Ascending aorta (tissue), 2 donors: ENCODE measurements around the gene TAF1C. TPM values are rescaled to one million over a fixed set of nuclear protein-coding genes. Genes with fewer than 3 reads are reported as not detected.

ENCODE experiments used
- DNase-seq, 2 donors: peaks; one replicate each; pipeline ENCODE4 v3.0.0-alpha.2; 2019; ENCODE audit warnings: low spot score in 2 of 2
- H3K27ac ChIP-seq, 2 donors: fragments of 200-600 bp; sonication (generic); one replicate each; pipeline ENCODE4 v1.5.1; 2016 to 2017; ENCODE audit warnings: mild to moderate bottlenecking in 1 of 2
- H3K27me3 ChIP-seq: fragments of 200-600 bp; sonication (generic); one replicate; pipeline ENCODE4 v1.5.1; 2017
- H3K36me3 ChIP-seq, 2 donors: fragments of 200-600 bp; sonication (generic); one replicate each; pipeline ENCODE4 v1.5.1; 2016
- H3K4me1 ChIP-seq, 2 donors: fragments of 200-600 bp; sonication (generic); one replicate each; pipeline ENCODE4 v1.5.1; 2016 to 2017; ENCODE audit warnings: mild to moderate bottlenecking in 1 of 2
- H3K4me3 ChIP-seq, 2 donors: fragments of 200-600 bp; sonication (generic); one replicate each; pipeline ENCODE4 v1.5.1; 2016 to 2017; ENCODE audit warnings: mild to moderate bottlenecking in 1 of 2
- H3K9me3 ChIP-seq, 2 donors: fragments of 200-600 bp; sonication (generic); one replicate each; pipeline ENCODE4 v1.5.1; 2016
- intact Hi-C: fragments of 100-400 bp; cut with DNase I; formaldehyde crosslinking; loops from one replicate; pipeline ENCODE4 v1.15.1; 2023
- total RNA-seq: library from RNA; depleted of rRNA; stranded (reverse); fragments of >200 nt; gene quantifications from one replicate; pipeline ENCODE4 v1.1.0, GENCODE V29; 2016
- TF ChIP-seq, protein P1 (sequence below), 3 experiments: fragments of 200-600 bp in 2 of 3; fragments of 450-650 bp in 1 of 3; sonication (generic) in 2 of 3; IDR thresholded peaks; one replicate each; pipeline ENCODE4 v1.5.1; 2016 to 2019; ENCODE audit warnings: antibody characterized with exemption in 3 of 3, mild to moderate bottlenecking in 1 of 3, moderate library complexity in 1 of 3

TAF1C gene
- total RNA-seq, 1 donor from 2014 or later, result 151 TPM

DNA sequence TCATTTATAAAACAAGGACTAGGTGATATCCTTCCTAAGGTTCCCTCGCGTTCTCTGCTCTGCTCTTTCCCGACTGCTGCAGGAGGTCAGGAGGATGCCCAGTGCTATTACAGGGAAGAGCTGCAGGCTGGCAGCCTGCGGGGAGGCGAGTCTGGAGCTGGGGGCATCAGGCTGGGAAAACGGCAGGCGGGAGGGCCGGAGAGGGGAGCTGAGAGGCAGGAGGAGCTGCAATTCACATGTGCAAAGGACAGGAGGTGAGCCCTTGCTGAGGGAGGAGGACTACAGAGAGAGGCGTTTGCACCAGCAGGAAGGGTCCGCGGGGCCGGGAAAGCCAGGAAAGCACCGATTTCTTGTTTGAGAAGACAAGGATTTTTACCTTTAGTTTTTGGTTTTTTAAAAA, 12.2 kb upstream of the TAF1C start:
- Histone ChIP-seq H3K4me1 (no peaks in the 10 kb centered on the region), H3K9me3 (no peaks in the 10 kb centered on the region), H3K27me3 (peaks cover 5% of the 10 kb centered on the region), H3K27ac (no peak overlapping the region), H3K36me3 (no peaks in the 10 kb centered on the region), H3K4me3 (no peak overlapping the region)
- no peak for DNase-seq
- intact Hi-C loops, result no loop called here
- TF ChIP-seq, protein P1, sequence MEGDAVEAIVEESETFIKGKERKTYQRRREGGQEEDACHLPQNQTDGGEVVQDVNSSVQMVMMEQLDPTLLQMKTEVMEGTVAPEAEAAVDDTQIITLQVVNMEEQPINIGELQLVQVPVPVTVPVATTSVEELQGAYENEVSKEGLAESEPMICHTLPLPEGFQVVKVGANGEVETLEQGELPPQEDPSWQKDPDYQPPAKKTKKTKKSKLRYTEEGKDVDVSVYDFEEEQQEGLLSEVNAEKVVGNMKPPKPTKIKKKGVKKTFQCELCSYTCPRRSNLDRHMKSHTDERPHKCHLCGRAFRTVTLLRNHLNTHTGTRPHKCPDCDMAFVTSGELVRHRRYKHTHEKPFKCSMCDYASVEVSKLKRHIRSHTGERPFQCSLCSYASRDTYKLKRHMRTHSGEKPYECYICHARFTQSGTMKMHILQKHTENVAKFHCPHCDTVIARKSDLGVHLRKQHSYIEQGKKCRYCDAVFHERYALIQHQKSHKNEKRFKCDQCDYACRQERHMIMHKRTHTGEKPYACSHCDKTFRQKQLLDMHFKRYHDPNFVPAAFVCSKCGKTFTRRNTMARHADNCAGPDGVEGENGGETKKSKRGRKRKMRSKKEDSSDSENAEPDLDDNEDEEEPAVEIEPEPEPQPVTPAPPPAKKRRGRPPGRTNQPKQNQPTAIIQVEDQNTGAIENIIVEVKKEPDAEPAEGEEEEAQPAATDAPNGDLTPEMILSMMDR (IDR thresholded peaks at IDR 0.05), result no peak

DNA sequence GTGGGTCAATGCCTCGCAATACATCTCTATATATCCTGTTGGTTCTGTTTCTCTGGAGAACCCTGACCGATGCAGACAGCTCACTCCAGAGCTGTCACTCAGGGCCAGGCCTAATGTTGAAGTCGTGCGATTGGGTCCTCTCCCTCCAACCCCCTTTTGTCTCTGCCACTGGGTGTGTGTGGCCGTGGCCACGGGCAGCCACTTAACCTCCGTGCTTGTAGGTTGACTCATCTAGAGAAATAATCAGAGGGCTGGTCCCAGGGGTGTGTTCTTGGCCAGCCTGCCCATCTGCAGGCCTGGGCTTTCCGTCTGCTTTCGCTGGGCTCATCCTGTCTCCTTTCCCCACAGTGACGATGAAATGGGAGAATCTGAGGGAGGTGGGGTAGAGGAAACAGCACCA, 11.5 kb upstream of the TAF1C start:
- H3K4me3 ChIP-seq, result no peak overlapping the region
- H3K9me3 ChIP-seq, result no peaks in the 10 kb centered on the region
- intact Hi-C loops, result no loop called here
- H3K27me3 ChIP-seq, result peaks cover 5% of the 10 kb centered on the region
- H3K36me3 ChIP-seq, result no peaks in the 10 kb centered on the region
- no peak overlapping the region for H3K27ac ChIP-seq
- TF ChIP-seq, protein P1 (IDR thresholded peaks at IDR 0.05), result no peak
- no peak for DNase-seq
- H3K4me1 ChIP-seq, result no peaks in the 10 kb centered on the region

DNA sequence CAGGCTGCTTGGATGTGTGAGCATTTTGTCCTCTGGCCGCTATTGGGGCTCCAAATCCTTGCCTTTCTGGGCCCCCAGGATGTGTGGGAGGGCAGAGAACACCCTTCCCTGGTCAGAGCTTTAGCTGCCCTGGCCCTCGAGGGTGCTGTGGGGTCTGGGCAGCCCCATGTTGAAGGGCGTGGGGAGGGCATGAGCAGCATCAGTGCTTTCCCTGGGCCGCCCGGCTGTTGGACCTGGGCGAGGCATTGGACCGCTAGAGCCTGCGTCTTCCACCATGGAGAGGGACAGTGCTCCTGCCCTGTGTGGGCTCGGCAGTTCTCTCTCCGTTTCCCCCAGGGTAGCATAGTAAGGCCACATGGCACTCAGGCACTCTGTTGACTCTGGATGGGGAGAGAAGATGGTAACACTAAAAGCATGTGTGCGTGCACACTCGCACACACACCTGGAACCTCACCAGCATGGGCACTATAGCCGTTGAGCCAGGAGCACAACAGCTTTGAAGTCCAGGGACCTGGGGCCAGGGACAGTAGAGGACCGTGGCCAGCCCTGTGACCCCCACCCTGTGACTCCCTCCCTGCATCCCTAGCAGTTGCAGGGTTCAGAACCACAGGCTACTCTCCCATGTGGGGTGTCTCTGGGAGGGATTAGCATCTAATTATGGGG, 10.7 kb upstream of the TAF1C start:
- no peaks in the 10 kb centered on the region for H3K9me3 ChIP-seq
- H3K4me3 ChIP-seq, result no peak overlapping the region
- intact Hi-C loops, result no loop called here
- no peaks in the 10 kb centered on the region for H3K4me1 ChIP-seq
- H3K36me3 ChIP-seq, result no peaks in the 10 kb centered on the region
- TF ChIP-seq, protein P1 (IDR thresholded peaks at IDR 0.05), result no peak
- H3K27ac ChIP-seq, result no peak overlapping the region
- no peak for DNase-seq
- H3K27me3 ChIP-seq, result peaks cover 5% of the 10 kb centered on the region

DNA sequence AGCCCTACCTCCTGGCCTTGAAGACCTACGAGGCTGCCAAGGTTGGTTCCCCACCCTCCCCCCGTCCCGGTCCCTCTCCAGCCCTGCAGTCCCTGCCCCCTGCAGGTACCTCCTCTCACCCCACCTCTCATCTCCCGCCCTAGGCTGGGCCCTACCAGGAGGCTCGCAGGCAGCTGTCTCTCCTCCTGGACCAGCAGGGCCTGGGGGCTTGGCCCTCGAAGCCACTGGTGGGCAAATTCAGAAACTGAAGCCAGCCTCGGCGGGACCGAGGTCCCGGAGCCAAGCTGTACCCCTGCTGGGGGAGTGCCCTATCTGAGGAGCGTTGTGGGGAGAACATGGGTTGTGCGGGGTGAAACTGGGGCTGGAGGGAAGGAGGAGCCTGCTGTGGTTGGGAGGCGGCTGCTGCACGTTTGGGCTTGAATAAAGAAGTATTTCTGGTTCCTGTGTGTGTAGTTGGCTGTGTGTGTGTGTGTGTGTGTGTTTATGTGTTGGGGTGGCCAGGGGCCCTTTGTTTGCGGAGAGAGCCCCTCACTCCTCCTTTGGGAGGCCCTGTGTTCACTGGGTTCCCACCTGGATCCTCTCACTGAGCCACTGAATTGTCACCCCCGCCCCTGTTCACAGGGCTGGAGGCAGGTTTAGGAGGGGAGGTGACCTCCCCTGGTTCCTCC, 10.0 kb upstream of the TAF1C start:
- Histone ChIP-seq H3K36me3 (no peaks in the 10 kb centered on the region), H3K4me1 (no peaks in the 10 kb centered on the region), H3K27ac (no peak overlapping the region), H3K9me3 (no peaks in the 10 kb centered on the region), H3K4me3 (no peak overlapping the region), H3K27me3 (peaks cover 5% of the 10 kb centered on the region)
- DNase-seq, result no peak
- TF ChIP-seq, protein P1 (IDR thresholded peaks at IDR 0.05), result no peak
- intact Hi-C loops, result no loop called here

DNA sequence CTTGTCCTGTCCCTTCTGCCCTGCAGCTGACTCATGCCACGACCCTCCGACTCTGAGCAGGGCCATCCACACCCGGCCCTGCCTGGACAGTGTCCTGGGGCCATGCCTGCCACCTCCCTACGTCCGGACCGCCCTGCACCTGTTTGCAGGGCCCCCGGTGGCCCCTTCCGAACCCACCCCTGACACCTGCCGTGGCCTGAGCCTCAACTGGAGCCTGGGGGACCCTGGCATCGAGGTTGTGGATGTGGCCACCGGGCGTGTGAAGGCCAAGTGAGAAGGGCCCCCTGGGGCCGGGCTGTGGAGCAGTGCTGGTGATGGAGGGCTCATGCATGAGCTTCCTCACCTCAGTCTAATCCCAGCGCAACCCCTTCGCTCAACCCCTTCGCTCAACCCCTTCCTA, 9.2 kb upstream of the TAF1C start:
- intact Hi-C loops, result no loop called here
- no peak for DNase-seq
- H3K9me3 ChIP-seq, result no peaks in the 10 kb centered on the region
- no peaks in the 10 kb centered on the region for H3K4me1 ChIP-seq
- H3K27ac ChIP-seq, result no peak overlapping the region
- H3K27me3 ChIP-seq, result peaks cover 5% of the 10 kb centered on the region
- H3K4me3 ChIP-seq, result no peak overlapping the region
- TF ChIP-seq, protein P1 (IDR thresholded peaks at IDR 0.05), result no peak
- H3K36me3 ChIP-seq, result no peaks in the 10 kb centered on the region
